Hepatocyte (in vitro differentiated cells): ENCODE results near the gene ATXN7L1. TPM values are rescaled to one million over a fixed set of nuclear protein-coding genes. Genes with fewer than 3 reads are reported as not detected.
"Not testable (repeated sequence)": the region's sequence is repeated elsewhere in the genome, so short reads cannot be mapped to it uniquely, and the experiment has no call there.

ENCODE experiments used
- DNase-seq: peaks from one replicate; pipeline ENCODE4 v3.0.0-alpha.2; 2016; ENCODE audit warnings: low spot score
- H2AFZ ChIP-seq: fragments of 200-600 bp; sonication (generic); 2 replicates; pipeline ENCODE4 v1.6.0; 2016; ENCODE audit warnings: antibody characterized with exemption, mild to moderate bottlenecking
- H3K27ac ChIP-seq: fragments of 200-600 bp; sonication (generic); 2 replicates; pipeline ENCODE4 v1.5.1; 2016; ENCODE audit warnings: mild to moderate bottlenecking
- H3K27me3 ChIP-seq: fragments of 200-600 bp; sonication (generic); 2 replicates; pipeline ENCODE4 v1.6.1; 2016
- H3K36me3 ChIP-seq: fragments of 200-600 bp; sonication (generic); replicated peaks from 2 replicates; pipeline ENCODE4 v1.5.1; 2016; ENCODE audit warnings: low read depth; ENCODE audit not compliant: insufficient read depth
- H3K4me1 ChIP-seq: fragments of 200-600 bp; sonication (generic); 2 replicates; pipeline ENCODE4 v1.5.1; 2016; ENCODE audit warnings: mild to moderate bottlenecking, moderate library complexity; ENCODE audit not compliant: insufficient read depth
- H3K4me2 ChIP-seq: fragments of 200-600 bp; sonication (generic); 2 replicates; pipeline ENCODE4 v1.6.0; 2016
- H3K4me3 ChIP-seq: fragments of 200-600 bp; sonication (generic); 2 replicates; pipeline ENCODE4 v1.5.1; 2016; ENCODE audit warnings: mild to moderate bottlenecking
- H3K79me2 ChIP-seq: fragments of 200-600 bp; sonication (generic); 2 replicates; pipeline ENCODE4 v1.6.0; 2017; ENCODE audit warnings: mild to moderate bottlenecking
- H3K9me2 ChIP-seq: fragments of 200-600 bp; sonication (generic); replicated peaks from 2 replicates; pipeline ENCODE4 v1.6.0; 2017; ENCODE audit warnings: mild to moderate bottlenecking; ENCODE audit not compliant: insufficient read depth
- H3K9me3 ChIP-seq: fragments of 200-600 bp; sonication (generic); 2 replicates; pipeline ENCODE4 v1.5.1; 2016; ENCODE audit warnings: low read depth, mild to moderate bottlenecking
- H4K20me1 ChIP-seq: fragments of 200-600 bp; sonication (generic); 2 replicates; pipeline ENCODE4 v1.6.0; 2016; ENCODE audit warnings: mild to moderate bottlenecking; ENCODE audit not compliant: insufficient read depth, poor library complexity, severe bottlenecking
- CTCF ChIP-seq: fragments of 200-600 bp; sonication (generic); IDR thresholded peaks from 2 replicates; pipeline ENCODE4 v1.5.1; 2016; ENCODE audit warnings: antibody characterized with exemption, mild to moderate bottlenecking; ENCODE audit not compliant: poor library complexity
- EZH2 ChIP-seq: fragments of 200-600 bp; sonication (generic); IDR thresholded peaks from 2 replicates; pipeline ENCODE4 v1.6.1; 2016; ENCODE audit warnings: antibody characterized with exemption, mild to moderate bottlenecking, borderline replicate concordance
- EZH2phosphoT487 ChIP-seq: fragments of 200-600 bp; sonication (generic); IDR thresholded peaks from one replicate; pipeline ENCODE4 v1.6.1; 2018; ENCODE audit warnings: antibody characterized with exemption, mild to moderate bottlenecking, low read depth, moderate library complexity; ENCODE audit not compliant: unreplicated experiment, severe bottlenecking
- WGBS: methylation state at CpG from one replicate; pipeline ENCODE4 v1.1.6; 2016; ENCODE audit warnings: low lambda C conversion rate; ENCODE audit errors: missing lambda C conversion rate; 5-methylcytosine and 5-hydroxymethylcytosine counted together
- polyA plus RNA-seq: library from polyadenylated mRNA; unstranded; fragments of >200 nt; fragmentation: Nextera tagmentation; extraction: Ambion mirVana; gene quantifications from 2 replicates; pipeline ENCODE4 v1.2.1, GENCODE V29; 2016
- total RNA-seq: library from RNA; depleted of rRNA; stranded (reverse); fragments of >200 nt; gene quantifications from 2 replicates; pipeline ENCODE4 v1.2.3, GENCODE V29; 2014

ATXN7L1 gene
- total and polyA plus RNA-seq, 2 experiments from 2014 or later = 8.9 to 9.3 TPM

- peaks cover 26% of the 10 kb centered on the region for H3K79me2 ChIP-seq
- 69% methylated on average over 6 of the region's 6 CpGs for WGBS
- no peak overlapping the region for H2AFZ ChIP-seq
- peak; percentile 24 for DNase-seq
- H3K27ac ChIP-seq = no peak overlapping the region
- no peaks in the 10 kb centered on the region for H3K9me2 ChIP-seq
- H3K9me3 ChIP-seq = no peaks in the 10 kb centered on the region
- H4K20me1 ChIP-seq = no peaks in the 10 kb centered on the region
- no peak overlapping the region for H3K4me3 ChIP-seq
- no peaks in the 10 kb centered on the region for H3K4me1 ChIP-seq
- TF ChIP-seq CTCF (no peak), EZH2 (no peak), EZH2phosphoT487 (no peak)
- H3K36me3 ChIP-seq = no peaks in the 10 kb centered on the region
- H3K27me3 ChIP-seq = no peaks in the 10 kb centered on the region
- H3K4me2 ChIP-seq = no peak overlapping the region
These were observed 11.3 kb upstream of the ATXN7L1 start for GRCh38 chr7:105887569-105888189.

- Histone ChIP-seq H3K4me1 (no peaks in the 10 kb centered on the region), H3K27ac (no peak overlapping the region), H3K9me2 (no peaks in the 10 kb centered on the region), H2AFZ (no peak overlapping the region), H3K4me3 (no peak overlapping the region), H3K79me2 (peaks cover 35% of the 10 kb centered on the region), H3K27me3 (no peaks in the 10 kb centered on the region), H4K20me1 (no peaks in the 10 kb centered on the region), H3K9me3 (no peaks in the 10 kb centered on the region), H3K36me3 (no peaks in the 10 kb centered on the region), H3K4me2 (no peak overlapping the region)
- no peak for DNase-seq
- 83% methylated on average over 2 of the region's 2 CpGs for WGBS
- TF ChIP-seq EZH2phosphoT487 = no peak
- no peak for TF ChIP-seq CTCF
- no peak for TF ChIP-seq EZH2
These were observed 10.4 kb upstream of the ATXN7L1 start for GRCh38 chr7:105886776-105887175.

- no peak for DNase-seq
- no peak overlapping the region for H3K4me2 ChIP-seq
- TF ChIP-seq CTCF = no peak
- no peak for TF ChIP-seq EZH2phosphoT487
- no peak for TF ChIP-seq EZH2
- H2AFZ ChIP-seq = no peak overlapping the region
- H3K4me1 ChIP-seq = no peaks in the 10 kb centered on the region
- no peaks in the 10 kb centered on the region for H3K9me3 ChIP-seq
- no peaks in the 10 kb centered on the region for H3K9me2 ChIP-seq
- H3K36me3 ChIP-seq = no peaks in the 10 kb centered on the region
- no peaks in the 10 kb centered on the region for H4K20me1 ChIP-seq
- no peaks in the 10 kb centered on the region for H3K27me3 ChIP-seq
- H3K4me3 ChIP-seq = no peak overlapping the region
- 94% methylated on average over 6 of the region's 6 CpGs for WGBS
- H3K79me2 ChIP-seq = peaks cover 41% of the 10 kb centered on the region
- H3K27ac ChIP-seq = no peak overlapping the region
These were observed 9.2 kb upstream of the ATXN7L1 start for GRCh38 chr7:105885387-105886111.

- H3K9me2 ChIP-seq, H3K27me3 ChIP-seq, H4K20me1 ChIP-seq, H3K36me3 ChIP-seq, H3K4me2 ChIP-seq, H2AFZ ChIP-seq, H3K4me3 ChIP-seq, DNase-seq, H3K9me3 ChIP-seq, H3K4me1 ChIP-seq, H3K27ac ChIP-seq: not testable (repeated sequence)
- WGBS = 91% methylated on average over 6 of the region's 6 CpGs
- H3K79me2 ChIP-seq = peaks cover 62% of the 10 kb centered on the region
These were observed 6.8 kb upstream of the ATXN7L1 start for GRCh38 chr7:105883179-105883578.
